Measurements from ENCODE around the gene SETBP1.

The SETBP1 gene

DNA sequence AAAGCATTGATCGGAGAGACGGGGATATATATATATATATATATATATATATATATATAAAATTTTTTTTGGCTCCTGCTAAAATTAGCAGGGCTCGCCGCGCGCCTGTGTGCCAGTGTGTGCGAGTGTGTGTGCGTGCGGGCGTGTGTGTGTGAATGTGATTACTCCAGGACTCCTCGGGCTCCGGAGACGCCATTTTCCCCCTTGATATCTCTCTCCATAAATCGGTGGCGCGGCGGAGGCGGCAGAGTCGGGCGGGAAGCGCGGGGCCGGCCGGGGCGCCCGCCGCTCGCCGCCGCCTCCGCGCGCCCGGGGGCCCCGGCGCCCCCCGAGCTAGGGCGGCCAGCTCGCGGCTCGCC, 795 bp upstream of the SETBP1 start:
- peak; percentile 30 to 33 for DNase-seq

DNA sequence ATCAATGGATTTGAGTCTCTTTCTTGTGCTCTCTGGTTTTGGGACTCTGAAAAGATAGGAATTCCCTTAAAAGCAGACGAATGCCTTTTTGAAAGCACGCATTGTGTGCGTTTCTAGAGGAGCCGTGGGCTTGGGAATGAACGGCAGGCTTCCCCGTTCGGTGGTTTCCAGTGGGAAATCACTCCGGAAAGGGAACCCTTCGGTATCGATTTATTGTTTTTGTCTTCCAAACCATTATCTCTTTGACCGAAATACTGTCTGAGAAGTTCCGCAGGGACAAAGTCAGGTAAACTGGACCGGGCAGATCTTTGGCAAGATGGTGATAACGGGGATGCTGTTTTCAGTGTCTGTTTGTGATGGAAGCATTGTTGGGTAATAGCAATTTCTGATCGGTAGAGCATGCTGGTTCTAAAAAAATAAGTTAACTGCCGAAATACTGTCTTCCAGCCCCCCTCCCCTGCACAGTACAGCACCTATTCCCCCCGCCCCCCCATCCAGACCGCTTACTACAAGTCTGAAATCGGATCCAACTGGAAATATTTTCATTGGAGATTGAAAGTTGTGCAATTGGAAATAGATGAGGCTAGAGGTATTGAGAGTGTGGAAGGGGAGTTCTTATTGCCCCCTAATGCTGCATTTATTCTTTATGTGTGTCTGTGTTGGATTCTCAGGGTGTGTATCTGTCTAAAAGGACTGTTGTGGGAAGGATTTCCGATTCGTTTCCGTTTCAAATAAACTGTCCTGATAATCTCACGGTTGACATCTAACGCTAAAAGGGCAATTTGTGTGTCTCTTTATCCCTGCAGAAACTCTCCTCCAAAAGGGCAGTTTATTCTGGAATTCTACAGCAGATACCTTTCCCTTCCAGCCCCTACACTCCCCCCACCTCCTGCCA, 635 bp downstream of the SETBP1 start:
- no peak for DNase-seq

GRCh38 chr18:44682201-44682870, 1.6 kb downstream of the SETBP1 start:
- no peak for DNase-seq

- no peak for DNase-seq
Observed at GRCh38 chr18:44682871-44683221, 2.2 kb downstream of the SETBP1 start.

- DNase-seq: no peak
Observed at GRCh38 chr18:44683556-44683955, 2.9 kb downstream of the SETBP1 start.

DNA sequence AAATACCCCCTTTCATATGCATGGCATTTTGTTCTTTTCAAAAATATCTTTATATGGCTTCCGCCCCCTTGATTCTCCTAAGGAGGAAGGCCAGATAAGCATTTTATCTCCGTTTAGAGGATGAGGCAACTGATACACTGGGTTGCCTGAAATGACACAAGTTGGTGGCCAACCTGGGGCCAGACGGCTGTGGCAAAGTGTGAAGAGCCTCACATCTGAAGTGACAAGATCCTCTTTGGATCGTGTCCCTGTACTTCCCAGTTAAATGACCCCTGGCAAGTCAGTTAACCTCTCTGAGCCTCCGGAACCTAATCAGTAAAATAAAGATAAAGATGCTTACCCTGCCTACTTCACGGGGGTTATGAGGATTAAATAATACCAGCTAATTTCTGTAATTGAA, 4.6 kb downstream of the SETBP1 start:
- DNase-seq: no peak

DNA sequence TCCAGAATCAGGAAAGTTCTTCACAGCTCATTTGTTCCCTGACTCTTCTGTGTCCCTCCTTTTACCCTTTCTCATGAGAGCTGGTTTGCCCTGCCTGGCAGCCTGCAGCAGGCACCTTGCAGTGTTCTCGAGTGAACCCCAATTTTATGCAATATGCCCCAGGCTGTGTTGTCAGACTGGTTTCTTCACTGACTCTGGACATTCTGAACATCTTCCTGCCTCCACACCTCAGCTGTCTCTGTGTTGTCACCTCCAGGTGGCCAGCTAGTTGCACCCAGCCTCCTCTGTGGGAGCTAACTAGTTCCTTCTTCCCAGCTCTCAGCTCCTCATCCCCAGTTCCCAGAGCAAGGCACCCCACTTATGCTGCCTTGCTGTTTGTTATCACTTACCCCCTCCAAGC, 5.5 kb downstream of the SETBP1 start:
- DNase-seq: no peak

DNA sequence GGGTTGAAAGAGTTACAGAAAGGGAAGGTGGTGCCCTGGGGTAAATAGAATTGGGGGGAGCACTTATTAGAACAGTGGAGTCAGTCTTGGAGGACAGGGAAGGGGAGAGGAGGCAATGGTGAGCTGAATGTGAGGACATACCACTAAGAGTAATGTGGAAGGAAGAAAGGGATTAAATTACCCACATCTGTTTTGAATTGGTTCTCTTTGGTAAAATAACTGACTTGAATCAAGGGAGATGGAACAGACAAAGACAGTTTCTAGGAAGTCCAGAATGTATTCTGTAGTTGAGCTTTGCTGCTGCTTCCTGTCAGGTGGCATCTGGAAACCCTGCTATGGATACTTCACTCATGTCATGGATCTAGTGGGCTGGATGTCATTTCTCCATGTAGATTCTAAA, 6.7 kb downstream of the SETBP1 start:
- DNase-seq: no peak

DNA sequence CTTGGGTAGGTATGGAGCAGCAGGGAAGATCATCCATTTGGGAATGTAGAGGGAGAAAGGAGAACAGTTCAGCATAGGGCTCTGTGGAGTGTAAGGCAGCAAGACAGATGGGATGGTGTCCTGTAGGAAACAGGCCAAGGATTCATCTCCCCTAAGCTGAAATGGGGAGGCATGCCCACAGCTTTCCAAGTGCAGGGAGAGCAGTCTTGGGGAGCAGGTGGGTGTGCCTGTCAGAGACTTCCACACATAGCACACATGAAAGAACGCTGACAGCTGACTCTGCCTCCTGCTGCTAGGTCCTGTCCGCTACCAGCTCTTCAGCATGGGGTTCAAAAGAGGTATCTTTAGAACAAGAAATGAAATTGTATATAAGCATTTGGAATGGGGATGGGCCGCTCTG, 9.0 kb downstream of the SETBP1 start:
- no peak for DNase-seq

GRCh38 chr18:44691148-44691925, 10.6 kb downstream of the SETBP1 start:
- DNase-seq: no peak

GRCh38 chr18:44693030-44693784, 12.5 kb downstream of the SETBP1 start:
- DNase-seq: no peak

GRCh38 chr18:44695503-44695902, 14.8 kb downstream of the SETBP1 start:
- DNase-seq: no peak

GRCh38 chr18:44696892-44697291, 16.2 kb downstream of the SETBP1 start:
- no peak for DNase-seq

- DNase-seq: no peak
Observed at GRCh38 chr18:44697315-44697714, 16.6 kb downstream of the SETBP1 start.

- no peak for DNase-seq
Observed at GRCh38 chr18:44698518-44698917, 17.8 kb downstream of the SETBP1 start.

DNA sequence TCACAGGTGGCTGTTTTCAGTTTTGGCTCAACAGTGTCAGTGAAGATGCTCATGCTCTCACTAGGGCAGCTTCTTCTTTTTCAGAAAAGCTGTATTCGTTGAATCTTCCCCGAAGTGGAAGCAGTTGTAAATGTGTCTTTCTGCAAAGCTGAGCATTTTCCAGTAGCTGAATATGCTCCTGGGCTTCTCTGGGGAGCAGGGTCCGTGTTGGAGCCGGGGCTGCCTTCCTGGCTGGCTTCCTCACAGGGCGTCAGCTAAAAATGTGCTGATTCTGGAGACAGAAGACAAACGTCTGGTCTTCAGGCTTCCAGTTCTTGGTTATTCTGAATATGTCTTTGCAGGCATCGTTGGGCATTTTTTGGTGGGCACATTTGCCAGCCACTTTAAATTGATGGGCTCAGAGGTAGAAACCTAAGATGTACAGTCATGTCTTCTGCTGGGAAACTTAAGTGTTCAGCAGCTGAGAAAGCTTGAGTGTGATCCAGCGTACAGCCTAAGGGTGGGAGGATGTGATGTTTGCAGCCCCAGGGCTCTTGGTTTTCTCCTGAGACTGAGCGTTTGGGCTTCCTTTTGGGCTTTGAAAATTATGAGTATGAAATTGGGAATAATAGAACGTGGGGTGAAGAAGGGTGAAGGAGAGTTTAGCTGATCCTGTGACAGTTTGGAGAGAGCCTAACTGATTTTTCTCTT, 19.0 kb downstream of the SETBP1 start:
- DNase-seq: no peak

DNA sequence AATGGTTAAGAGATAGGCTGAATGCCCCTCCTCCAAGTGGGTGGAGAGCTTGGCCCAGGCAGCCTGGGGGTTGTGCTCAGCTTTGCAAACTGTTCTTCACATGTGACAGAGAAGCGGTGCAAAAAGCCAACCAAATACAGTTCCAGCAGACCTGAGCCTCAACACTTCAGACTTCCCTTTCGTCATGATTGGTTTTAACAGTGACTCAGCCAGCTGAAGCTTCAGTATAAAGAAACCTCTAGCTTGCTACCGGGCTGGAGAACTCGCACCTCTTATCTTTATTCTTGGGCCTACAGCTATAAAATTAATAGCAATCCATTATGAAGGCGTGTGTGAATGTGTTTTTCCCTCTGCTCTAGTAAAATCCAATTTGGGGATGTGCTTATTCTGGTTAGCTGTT, 20.0 kb downstream of the SETBP1 start:
- no peak for DNase-seq

DNA sequence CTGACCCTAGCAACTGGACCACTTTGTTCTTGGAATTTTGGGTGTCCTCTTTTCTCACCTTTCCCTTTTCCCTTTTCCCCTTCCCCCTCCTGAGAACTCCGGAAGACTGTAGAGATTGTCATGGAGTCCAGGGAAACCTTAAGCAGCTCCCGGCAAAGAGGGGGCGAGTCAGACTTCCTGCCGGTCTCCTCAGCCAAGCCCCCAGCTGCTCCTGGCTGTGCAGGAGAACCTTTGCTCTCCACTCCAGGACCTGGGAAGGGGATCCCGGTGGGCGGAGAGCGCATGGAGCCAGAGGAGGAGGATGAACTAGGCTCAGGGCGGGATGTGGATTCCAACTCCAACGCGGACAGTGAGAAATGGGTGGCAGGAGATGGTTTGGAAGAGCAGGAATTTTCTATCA, 20.5 kb downstream of the SETBP1 start:
- DNase-seq: no peak

- DNase-seq: no peak
Observed at GRCh38 chr18:44702594-44702993, 21.9 kb downstream of the SETBP1 start.

DNA sequence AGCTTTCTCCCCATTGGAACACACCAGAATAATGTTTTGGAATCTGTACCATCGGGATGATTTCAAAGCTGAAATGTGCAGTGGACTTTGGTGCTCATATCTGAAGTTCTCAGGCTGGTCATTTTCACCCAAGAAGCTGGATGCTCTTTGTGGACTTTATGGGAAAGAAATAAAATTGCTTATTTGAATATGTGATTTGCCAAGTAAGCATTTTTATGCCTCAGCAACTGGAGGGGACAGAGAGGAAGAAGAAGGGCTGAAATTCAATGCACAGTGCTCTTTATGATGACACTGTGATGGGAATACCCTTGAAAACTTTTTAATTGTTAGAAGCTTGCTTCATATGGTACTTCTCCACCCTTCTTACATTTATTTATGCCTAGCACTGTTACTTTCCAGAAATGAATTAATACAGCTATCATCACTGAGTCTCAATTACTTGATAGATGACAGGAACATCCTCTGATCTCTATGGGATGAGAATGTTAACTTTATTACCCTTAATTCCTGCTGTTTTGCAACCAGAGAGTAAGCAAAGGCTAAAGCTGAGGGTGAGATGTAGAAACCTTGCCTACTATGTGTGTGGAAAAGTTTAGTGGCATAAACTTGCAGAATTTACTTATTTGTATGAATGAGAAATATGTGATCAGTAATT, 23.6 kb downstream of the SETBP1 start:
- DNase-seq: no peak

GRCh38 chr18:44705075-44705675, 24.5 kb downstream of the SETBP1 start:
- DNase-seq: no peak

Data from Kasumi-1 (cell line).